ENCODE results near the gene UQCC3. TPM values are rescaled to one million over a fixed set of nuclear protein-coding genes. Genes with fewer than 3 reads are reported as not detected.

UQCC3 gene
- polyA plus RNA-seq, 1 of the 3 experiments (the other 2 are of a cell fraction), result 24.8 TPM

DNA sequence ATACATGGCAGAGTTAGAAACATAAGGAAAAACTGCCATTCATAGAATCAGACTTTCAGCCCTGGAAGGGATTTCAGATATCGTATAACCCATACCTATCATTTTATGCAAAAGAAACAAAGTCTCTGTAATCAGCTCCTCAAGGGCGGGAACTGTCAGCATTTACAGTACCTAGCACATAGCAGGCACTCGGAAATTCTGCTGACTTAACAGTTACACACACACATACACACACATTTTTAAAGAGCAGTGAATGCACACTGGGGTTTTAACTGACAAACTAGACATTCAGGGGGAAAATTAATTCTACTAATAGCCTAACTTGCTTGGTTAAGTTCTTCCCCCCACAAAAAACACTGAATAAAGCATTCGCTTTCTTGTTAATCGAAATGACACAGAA is 44.7 kb downstream of the UQCC3 start:
- Histone ChIP-seq H3K4me2 (no peak overlapping the region), H3K27me3 (ENCODE audit: insufficient read depth) (no peaks in the 10 kb centered on the region), H2AFZ (ENCODE audit: low read depth) (no peak overlapping the region), H4K20me1 (ENCODE audit: insufficient read depth) (no peaks in the 10 kb centered on the region), H3K4me1 (ENCODE audit: control insufficient read depth in 1 of 2, insufficient read depth in 2 of 2, low read depth in 1 of 2, low read length in 1 of 2) (no peaks in the 10 kb centered on the region; a peak in 1 of 4 replicates), H3K9me2 (no peaks in the 10 kb centered on the region), H3K9me3 (no peaks in the 10 kb centered on the region), H3K79me2 (ENCODE audit: insufficient read depth) (peaks cover 62% of the 10 kb centered on the region), H3K4me3 (ENCODE audit: low read depth in 2 of 2, low read length in 1 of 2) (no peak overlapping the region), H3K9ac (no peak overlapping the region), H3K27ac (ENCODE audit: low read depth in 2 of 2, low read length in 1 of 2) (no peak overlapping the region), H3K36me3 (replicated peaks in 1 of 2; ENCODE audit: control insufficient read depth in 1 of 2, insufficient read depth in 2 of 2, low read length in 1 of 2) (peaks cover 76 to 89% of the 10 kb centered on the region in 2 experiments), H3F3A (replicated peaks; ENCODE audit: insufficient read depth) (peaks cover 55% of the 10 kb centered on the region)
- TF ChIP-seq, protein P1, sequence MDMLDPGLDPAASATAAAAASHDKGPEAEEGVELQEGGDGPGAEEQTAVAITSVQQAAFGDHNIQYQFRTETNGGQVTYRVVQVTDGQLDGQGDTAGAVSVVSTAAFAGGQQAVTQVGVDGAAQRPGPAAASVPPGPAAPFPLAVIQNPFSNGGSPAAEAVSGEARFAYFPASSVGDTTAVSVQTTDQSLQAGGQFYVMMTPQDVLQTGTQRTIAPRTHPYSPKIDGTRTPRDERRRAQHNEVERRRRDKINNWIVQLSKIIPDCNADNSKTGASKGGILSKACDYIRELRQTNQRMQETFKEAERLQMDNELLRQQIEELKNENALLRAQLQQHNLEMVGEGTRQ (IDR thresholded peaks at IDR 0.05; ENCODE audit: borderline replicate concordance, low read depth, low read length), result no peak
- TF ChIP-seq MXI1 (IDR thresholded peaks at IDR 0.05; ENCODE audit: low read depth, low read length), result no peak
- no peak for TF ChIP-seq SIN3A (IDR thresholded peaks at IDR 0.05; ENCODE audit: borderline replicate concordance, low read depth, low read length)
- TF ChIP-seq EP300 (IDR thresholded peaks at IDR 0.05; ENCODE audit: borderline replicate concordance in 1 of 2, low read depth in 1 of 2, low read length in 1 of 2), result no peak
- TF ChIP-seq, protein P2, sequence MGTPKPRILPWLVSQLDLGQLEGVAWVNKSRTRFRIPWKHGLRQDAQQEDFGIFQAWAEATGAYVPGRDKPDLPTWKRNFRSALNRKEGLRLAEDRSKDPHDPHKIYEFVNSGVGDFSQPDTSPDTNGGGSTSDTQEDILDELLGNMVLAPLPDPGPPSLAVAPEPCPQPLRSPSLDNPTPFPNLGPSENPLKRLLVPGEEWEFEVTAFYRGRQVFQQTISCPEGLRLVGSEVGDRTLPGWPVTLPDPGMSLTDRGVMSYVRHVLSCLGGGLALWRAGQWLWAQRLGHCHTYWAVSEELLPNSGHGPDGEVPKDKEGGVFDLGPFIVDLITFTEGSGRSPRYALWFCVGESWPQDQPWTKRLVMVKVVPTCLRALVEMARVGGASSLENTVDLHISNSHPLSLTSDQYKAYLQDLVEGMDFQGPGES (IDR thresholded peaks at IDR 0.05; ENCODE audit: low read depth, low read length), result no peak
- TF ChIP-seq SMC3 (IDR thresholded peaks at IDR 0.05; ENCODE audit: low read depth, low read length), result no peak
- TF ChIP-seq, protein P3, sequence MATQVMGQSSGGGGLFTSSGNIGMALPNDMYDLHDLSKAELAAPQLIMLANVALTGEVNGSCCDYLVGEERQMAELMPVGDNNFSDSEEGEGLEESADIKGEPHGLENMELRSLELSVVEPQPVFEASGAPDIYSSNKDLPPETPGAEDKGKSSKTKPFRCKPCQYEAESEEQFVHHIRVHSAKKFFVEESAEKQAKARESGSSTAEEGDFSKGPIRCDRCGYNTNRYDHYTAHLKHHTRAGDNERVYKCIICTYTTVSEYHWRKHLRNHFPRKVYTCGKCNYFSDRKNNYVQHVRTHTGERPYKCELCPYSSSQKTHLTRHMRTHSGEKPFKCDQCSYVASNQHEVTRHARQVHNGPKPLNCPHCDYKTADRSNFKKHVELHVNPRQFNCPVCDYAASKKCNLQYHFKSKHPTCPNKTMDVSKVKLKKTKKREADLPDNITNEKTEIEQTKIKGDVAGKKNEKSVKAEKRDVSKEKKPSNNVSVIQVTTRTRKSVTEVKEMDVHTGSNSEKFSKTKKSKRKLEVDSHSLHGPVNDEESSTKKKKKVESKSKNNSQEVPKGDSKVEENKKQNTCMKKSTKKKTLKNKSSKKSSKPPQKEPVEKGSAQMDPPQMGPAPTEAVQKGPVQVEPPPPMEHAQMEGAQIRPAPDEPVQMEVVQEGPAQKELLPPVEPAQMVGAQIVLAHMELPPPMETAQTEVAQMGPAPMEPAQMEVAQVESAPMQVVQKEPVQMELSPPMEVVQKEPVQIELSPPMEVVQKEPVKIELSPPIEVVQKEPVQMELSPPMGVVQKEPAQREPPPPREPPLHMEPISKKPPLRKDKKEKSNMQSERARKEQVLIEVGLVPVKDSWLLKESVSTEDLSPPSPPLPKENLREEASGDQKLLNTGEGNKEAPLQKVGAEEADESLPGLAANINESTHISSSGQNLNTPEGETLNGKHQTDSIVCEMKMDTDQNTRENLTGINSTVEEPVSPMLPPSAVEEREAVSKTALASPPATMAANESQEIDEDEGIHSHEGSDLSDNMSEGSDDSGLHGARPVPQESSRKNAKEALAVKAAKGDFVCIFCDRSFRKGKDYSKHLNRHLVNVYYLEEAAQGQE (IDR thresholded peaks at IDR 0.05; ENCODE audit: low read depth, low read length), result no peak
- TF ChIP-seq, protein P4, sequence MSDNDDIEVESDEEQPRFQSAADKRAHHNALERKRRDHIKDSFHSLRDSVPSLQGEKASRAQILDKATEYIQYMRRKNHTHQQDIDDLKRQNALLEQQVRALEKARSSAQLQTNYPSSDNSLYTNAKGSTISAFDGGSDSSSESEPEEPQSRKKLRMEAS (IDR thresholded peaks at IDR 0.05; ENCODE audit: low read depth), result no peak
- TF ChIP-seq NRF1 (IDR thresholded peaks at IDR 0.05; ENCODE audit: low read depth, low read length), result no peak
- ChIA-PET POLR2A (no interaction called here), CTCF (interaction anchor here (0.6 to 2.0 kb wide), 4 partner anchors 12 to 128 kb away, joined by 3 to 5 read pairs (median 4); partner anchors contain the start of genes HNRNPUL2 and TTC9C)
- 92% methylated on average over 5 of the region's 5 CpGs for WGBS (ENCODE audit: low lambda C conversion rate)
- DNase-seq, result no peak

DNA sequence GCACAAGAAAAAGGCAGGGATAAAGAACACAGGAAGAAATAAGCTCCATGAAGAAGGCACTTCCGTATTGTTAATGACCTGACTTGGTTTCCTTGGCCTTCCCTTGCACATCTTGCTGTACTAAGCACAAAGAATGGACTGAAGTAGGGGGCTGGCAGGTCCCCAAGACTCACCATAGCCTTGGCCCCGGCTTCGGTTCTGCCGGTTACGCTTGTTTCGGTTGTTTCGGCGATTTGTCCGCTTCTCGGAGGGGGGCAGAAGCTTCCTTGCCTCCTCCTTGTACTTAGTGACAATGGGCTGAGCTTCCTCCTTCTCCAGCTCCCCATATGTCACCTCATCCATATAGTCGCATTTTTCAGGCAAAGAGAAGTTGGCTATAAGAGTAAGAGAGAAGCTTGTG is 45.3 kb downstream of the UQCC3 start:
- peaks cover 77 to 90% of the 10 kb centered on the region in 2 experiments for H3K36me3 ChIP-seq (replicated peaks in 1 of 2; ENCODE audit: control insufficient read depth in 1 of 2, insufficient read depth in 2 of 2, low read length in 1 of 2)
- DNase-seq, result no peak
- TF ChIP-seq, protein P5, sequence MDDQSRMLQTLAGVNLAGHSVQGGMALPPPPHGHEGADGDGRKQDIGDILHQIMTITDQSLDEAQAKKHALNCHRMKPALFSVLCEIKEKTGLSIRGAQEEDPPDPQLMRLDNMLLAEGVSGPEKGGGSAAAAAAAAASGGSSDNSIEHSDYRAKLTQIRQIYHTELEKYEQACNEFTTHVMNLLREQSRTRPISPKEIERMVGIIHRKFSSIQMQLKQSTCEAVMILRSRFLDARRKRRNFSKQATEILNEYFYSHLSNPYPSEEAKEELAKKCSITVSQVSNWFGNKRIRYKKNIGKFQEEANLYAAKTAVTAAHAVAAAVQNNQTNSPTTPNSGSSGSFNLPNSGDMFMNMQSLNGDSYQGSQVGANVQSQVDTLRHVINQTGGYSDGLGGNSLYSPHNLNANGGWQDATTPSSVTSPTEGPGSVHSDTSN (IDR thresholded peaks at IDR 0.05), result no peak
- TF ChIP-seq, protein P3 (IDR thresholded peaks at IDR 0.05; ENCODE audit: low read depth, low read length), result no peak
- TF ChIP-seq MEF2A (IDR thresholded peaks at IDR 0.05; ENCODE audit: borderline replicate concordance, low read depth) (no peak), NFIC (IDR thresholded peaks at IDR 0.05; ENCODE audit: borderline replicate concordance) (no peak), FOXM1 (IDR thresholded peaks at IDR 0.05; ENCODE audit: low read depth) (no peak), YY1 (IDR thresholded peaks at IDR 0.05; ENCODE audit: low read depth) (no peak), NRF1 (IDR thresholded peaks at IDR 0.05; ENCODE audit: low read depth, low read length) (no peak)

More for the DNA sequence above, 45.3 kb downstream of the UQCC3 start:
- H3F3A ChIP-seq (replicated peaks; ENCODE audit: insufficient read depth), result peaks cover 50% of the 10 kb centered on the region
- H3K27me3 ChIP-seq (ENCODE audit: insufficient read depth), result no peaks in the 10 kb centered on the region
- H3K27ac ChIP-seq (ENCODE audit: low read depth in 2 of 2, low read length in 1 of 2), result no peak overlapping the region
- no peak overlapping the region for H3K4me3 ChIP-seq (ENCODE audit: low read depth in 2 of 2, low read length in 1 of 2)
- WGBS (ENCODE audit: low lambda C conversion rate), result 96% methylated on average over 11 of the region's 11 CpGs
- H3K79me2 ChIP-seq (ENCODE audit: insufficient read depth), result peaks cover 68% of the 10 kb centered on the region
- H3K9me2 ChIP-seq, result no peaks in the 10 kb centered on the region
- no peak overlapping the region for H3K9ac ChIP-seq
- H3K9me3 ChIP-seq, result no peaks in the 10 kb centered on the region
- no peaks in the 10 kb centered on the region; a peak in 1 of 4 replicates for H3K4me1 ChIP-seq (ENCODE audit: control insufficient read depth in 1 of 2, insufficient read depth in 2 of 2, low read depth in 1 of 2, low read length in 1 of 2)
- H4K20me1 ChIP-seq (ENCODE audit: insufficient read depth), result no peaks in the 10 kb centered on the region
- no peak overlapping the region for H2AFZ ChIP-seq (ENCODE audit: low read depth)
- no peak overlapping the region for H3K4me2 ChIP-seq
- CTCF ChIA-PET, result interaction anchor here (1.6 to 2.0 kb wide), 3 partner anchors 11 to 70 kb away, joined by 3 to 5 read pairs (median 4); partner anchors contain the start of genes HNRNPUL2 and TTC9C
- POLR2A ChIA-PET, result no interaction called here

Data from SK-N-SH (cell line).